Measurements from ENCODE around the gene TH. TPM values are rescaled to one million over a fixed set of nuclear protein-coding genes. Genes with fewer than 3 reads are reported as not detected.

The TH gene
- total RNA-seq, 1 donor from 2014 or later: not detected

DNA sequence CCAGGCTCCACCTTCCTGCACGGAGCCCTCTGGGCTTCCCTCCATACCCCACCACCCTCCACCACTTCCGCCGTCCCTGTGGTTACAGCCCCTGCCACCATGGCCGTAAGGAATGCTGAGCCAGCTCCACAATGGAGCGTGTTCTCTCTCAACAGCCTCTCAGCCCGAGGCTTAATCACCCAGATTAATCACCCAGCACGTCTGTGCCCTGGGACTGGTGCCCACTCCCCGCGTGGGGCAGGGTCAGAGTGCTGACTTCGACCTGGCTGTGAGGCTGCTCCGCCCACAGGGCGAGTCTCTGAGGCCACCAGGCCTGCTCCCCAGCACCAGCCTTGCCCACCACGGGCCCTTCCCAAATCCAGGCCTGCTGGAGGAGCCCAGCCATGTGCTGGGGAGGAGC lies 4.0 kb upstream of the TH start:
- intact Hi-C loops (cut with DNase I): no loop called here

DNA sequence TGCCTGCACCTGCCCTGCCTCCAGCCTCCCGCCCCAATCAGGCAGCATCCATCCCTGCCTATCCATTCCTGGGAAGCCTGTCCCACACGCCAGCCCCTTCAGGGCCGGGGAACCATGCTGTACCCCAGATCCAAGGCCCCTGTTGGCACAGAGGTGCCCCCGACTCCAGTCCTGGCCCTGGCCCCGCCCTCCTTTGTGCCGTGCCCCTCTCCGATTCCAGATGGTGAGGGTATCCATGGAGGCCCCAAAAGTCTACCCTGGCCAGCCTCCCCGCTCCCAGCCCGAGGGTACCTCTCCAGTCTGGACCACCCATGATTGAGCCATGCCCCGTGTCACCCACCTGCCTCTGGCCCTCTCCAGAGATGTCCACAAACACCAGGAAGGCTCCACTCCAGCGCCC lies 2.7 kb upstream of the TH start:
- Histone ChIP-seq H3K27ac (no peak overlapping the region), H3K4me3 (no peak overlapping the region), H3K36me3 (no peaks in the 10 kb centered on the region), H3K27me3 (peaks cover 14% of the 10 kb centered on the region), H3K9me3 (no peaks in the 10 kb centered on the region), H3K4me1 (no peaks in the 10 kb centered on the region)
- DNase-seq (no peak), ATAC-seq (no peak)
- intact Hi-C loops (cut with DNase I): no loop called here
- TF ChIP-seq, protein P1, sequence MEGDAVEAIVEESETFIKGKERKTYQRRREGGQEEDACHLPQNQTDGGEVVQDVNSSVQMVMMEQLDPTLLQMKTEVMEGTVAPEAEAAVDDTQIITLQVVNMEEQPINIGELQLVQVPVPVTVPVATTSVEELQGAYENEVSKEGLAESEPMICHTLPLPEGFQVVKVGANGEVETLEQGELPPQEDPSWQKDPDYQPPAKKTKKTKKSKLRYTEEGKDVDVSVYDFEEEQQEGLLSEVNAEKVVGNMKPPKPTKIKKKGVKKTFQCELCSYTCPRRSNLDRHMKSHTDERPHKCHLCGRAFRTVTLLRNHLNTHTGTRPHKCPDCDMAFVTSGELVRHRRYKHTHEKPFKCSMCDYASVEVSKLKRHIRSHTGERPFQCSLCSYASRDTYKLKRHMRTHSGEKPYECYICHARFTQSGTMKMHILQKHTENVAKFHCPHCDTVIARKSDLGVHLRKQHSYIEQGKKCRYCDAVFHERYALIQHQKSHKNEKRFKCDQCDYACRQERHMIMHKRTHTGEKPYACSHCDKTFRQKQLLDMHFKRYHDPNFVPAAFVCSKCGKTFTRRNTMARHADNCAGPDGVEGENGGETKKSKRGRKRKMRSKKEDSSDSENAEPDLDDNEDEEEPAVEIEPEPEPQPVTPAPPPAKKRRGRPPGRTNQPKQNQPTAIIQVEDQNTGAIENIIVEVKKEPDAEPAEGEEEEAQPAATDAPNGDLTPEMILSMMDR (IDR thresholded peaks at IDR 0.05): no peak

More for the DNA sequence above, 4.0 kb upstream of the TH start:
- no peak for DNase-seq
- Histone ChIP-seq H3K27ac (no peak overlapping the region), H3K36me3 (no peaks in the 10 kb centered on the region), H3K4me3 (no peak overlapping the region), H3K27me3 (peaks cover 14% of the 10 kb centered on the region), H3K9me3 (no peaks in the 10 kb centered on the region), H3K4me1 (no peaks in the 10 kb centered on the region)
- TF ChIP-seq, protein P1 (IDR thresholded peaks at IDR 0.05): no peak
- ATAC-seq: no peak

DNA sequence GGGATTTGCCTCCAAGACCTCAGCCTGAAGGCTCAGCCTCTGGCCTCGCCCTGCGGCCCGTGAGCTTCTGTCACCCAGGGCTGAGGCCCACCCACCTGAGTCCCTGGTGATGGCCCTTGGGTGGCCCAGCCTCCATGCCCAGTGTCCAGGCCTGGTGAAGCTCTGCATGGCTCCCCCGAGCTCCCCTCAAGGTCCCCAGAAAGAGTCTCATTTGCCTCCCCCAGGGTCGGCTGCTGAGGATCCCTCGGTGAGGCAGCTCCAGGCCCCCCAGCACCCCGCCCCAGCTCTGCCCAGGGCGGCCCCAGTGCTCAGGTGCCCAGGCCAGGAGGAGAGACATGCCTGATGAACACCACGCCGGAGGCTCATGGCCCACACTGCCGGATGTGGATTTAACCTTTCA lies 2.1 kb upstream of the TH start:
- DNase-seq (no peak), ATAC-seq (no peak)
- peaks cover 16% of the 10 kb centered on the region for H3K27me3 ChIP-seq
- intact Hi-C loops (cut with DNase I): no loop called here
- TF ChIP-seq, protein P1 (IDR thresholded peaks at IDR 0.05): no peak
- no peak overlapping the region for H3K4me3 ChIP-seq
- no peaks in the 10 kb centered on the region for H3K4me1 ChIP-seq
- H3K9me3 ChIP-seq: no peaks in the 10 kb centered on the region
- H3K27ac ChIP-seq: no peak overlapping the region
- no peaks in the 10 kb centered on the region for H3K36me3 ChIP-seq

DNA sequence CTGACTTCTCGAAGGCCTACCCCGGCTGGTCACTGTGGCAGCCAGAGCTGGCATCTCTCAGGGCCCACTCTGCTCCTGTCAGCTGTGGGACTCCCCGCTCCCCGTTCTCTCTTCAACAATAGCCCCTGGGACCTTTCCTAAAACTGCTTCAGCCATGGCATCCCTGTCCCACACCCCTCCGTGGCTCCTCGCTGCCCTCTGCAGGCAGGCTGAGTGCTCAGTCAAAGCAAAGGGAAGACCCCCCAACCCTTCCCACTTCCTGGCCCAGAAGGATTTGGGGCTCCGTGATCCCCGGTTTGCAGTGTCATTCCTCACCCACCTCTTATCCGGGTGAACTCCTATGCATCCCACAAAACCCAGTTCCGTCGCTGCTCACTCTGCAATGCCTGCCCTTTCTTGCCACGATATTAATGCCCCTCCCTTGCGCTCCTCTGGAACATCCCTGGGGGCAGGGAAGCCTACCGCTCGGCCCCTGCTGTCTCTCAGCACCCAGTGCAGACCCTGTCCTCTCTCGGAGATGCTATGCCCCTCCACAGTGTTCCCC lies 1.6 kb upstream of the TH start:
- no peak for DNase-seq
- no peak overlapping the region for H3K4me3 ChIP-seq
- TF ChIP-seq, protein P1 (IDR thresholded peaks at IDR 0.05): no peak
- H3K27ac ChIP-seq: no peak overlapping the region
- no peaks in the 10 kb centered on the region for H3K36me3 ChIP-seq
- intact Hi-C loops (cut with DNase I): no loop called here
- H3K4me1 ChIP-seq: no peaks in the 10 kb centered on the region
- peaks cover 17% of the 10 kb centered on the region for H3K27me3 ChIP-seq
- no peak for ATAC-seq
- H3K9me3 ChIP-seq: no peaks in the 10 kb centered on the region

DNA sequence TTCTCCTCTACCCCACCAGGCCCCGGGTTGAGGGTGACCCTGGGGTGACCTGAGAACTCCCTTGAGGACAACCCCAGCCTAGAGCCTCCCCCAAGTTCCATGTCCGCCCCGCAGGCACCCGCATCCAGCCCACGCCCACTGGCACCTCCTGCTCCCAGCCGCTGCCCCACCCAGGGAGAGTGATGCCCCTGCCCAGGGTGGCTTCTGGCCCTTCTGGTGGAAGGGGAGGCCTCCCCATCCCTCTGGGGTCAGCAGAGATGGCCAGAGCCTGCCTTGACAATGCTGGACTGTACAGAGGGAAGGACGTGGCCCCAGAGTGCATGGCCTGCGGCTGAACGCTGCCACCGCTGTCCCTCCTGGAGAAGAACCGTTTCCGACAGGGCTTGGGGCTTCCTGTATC lies 1.1 kb upstream of the TH start:
- Histone ChIP-seq H3K4me3 (no peak overlapping the region), H3K27ac (no peak overlapping the region), H3K4me1 (no peaks in the 10 kb centered on the region), H3K36me3 (no peaks in the 10 kb centered on the region), H3K9me3 (no peaks in the 10 kb centered on the region), H3K27me3 (peaks cover 17% of the 10 kb centered on the region)
- DNase-seq (no peak), ATAC-seq (no peak)
- intact Hi-C loops (cut with DNase I): no loop called here
- TF ChIP-seq, protein P1 (IDR thresholded peaks at IDR 0.05): no peak

All from upper lobe of right lung (tissue), 1 donor.